ENCODE data around the gene SLC22A2. TPM values are rescaled to one million over a fixed set of nuclear protein-coding genes. Genes with fewer than 3 reads are reported as not detected.

Gene SLC22A2
- polyA plus RNA-seq, 3 donors, result 0.11 TPM; not detected in 2

- 70 to 82% (median 76%) methylated on average over 4 of the region's 4 CpGs for WGBS, 3 donors
- no peak overlapping the region for H3K27ac ChIP-seq (ENCODE audit: low read depth, low read length)
Measured at GRCh38 chr6:160227038-160227768, 31.4 kb downstream of the SLC22A2 start.

GRCh38 chr6:160226118-160226591, 32.5 kb downstream of the SLC22A2 start:
- no peak overlapping the region for H3K27ac ChIP-seq (ENCODE audit: low read depth, low read length)
- 70 to 87% (median 74%) methylated on average over 7 of the region's 7 CpGs for WGBS, 3 donors

- H3K27ac ChIP-seq (ENCODE audit: low read depth, low read length), result no peak overlapping the region
- WGBS, 3 donors, result 77 to 85% (median 81%) methylated on average over 3 of the region's 3 CpGs
Measured at GRCh38 chr6:160224639-160225237, 33.9 kb downstream of the SLC22A2 start.

GRCh38 chr6:160222491-160222890, 36.1 kb downstream of the SLC22A2 start:
- no peak overlapping the region for H3K27ac ChIP-seq (ENCODE audit: low read depth, low read length)
- WGBS, 3 donors, result 75 to 92% (median 87%) methylated on average over 4 of the region's 4 CpGs

- WGBS, 3 donors, result 71 to 82% (median 78%) methylated on average over 1 of the region's 1 CpG
- H3K27ac ChIP-seq (ENCODE audit: low read depth, low read length), result no peak overlapping the region
Measured at GRCh38 chr6:160221918-160222317, 36.7 kb downstream of the SLC22A2 start.

GRCh38 chr6:160221423-160221822, 37.2 kb downstream of the SLC22A2 start:
- whole genome bisulfite sequencing, 3 donors, result 27 to 34% (median 34%) methylated on average over 3 of the region's 3 CpGs
- no peak overlapping the region for H3K27ac ChIP-seq (ENCODE audit: low read depth, low read length)

GRCh38 chr6:160218810-160219209, 39.8 kb downstream of the SLC22A2 start:
- WGBS, 3 donors, result 77 to 81% (median 77%) methylated on average over 2 of the region's 2 CpGs

GRCh38 chr6:160217863-160218262, 40.8 kb downstream of the SLC22A2 start:
- H3K27ac ChIP-seq (ENCODE audit: low read depth, low read length), result no peak overlapping the region
- 39 to 81% (median 77%) methylated on average over 4 of the region's 4 CpGs for WGBS, 3 donors

More at GRCh38 chr6:160218810-160219209, 39.8 kb downstream of the SLC22A2 start:
- no peak overlapping the region for H3K27ac ChIP-seq (ENCODE audit: low read depth, low read length)

GRCh38 chr6:160217073-160217472, 41.5 kb downstream of the SLC22A2 start:
- H3K27ac ChIP-seq (ENCODE audit: low read depth, low read length), result no peak overlapping the region
- 67 to 93% (median 77%) methylated on average over 1 of the region's 1 CpG for WGBS, 3 donors

GRCh38 chr6:160215232-160215631, 43.4 kb downstream of the SLC22A2 start:
- WGBS, 3 donors, result 36 to 51% (median 36%) methylated on average over 3 of the region's 3 CpGs

GRCh38 chr6:160207618-160208017, 51.0 kb downstream of the SLC22A2 start:
- WGBS, 3 donors, result 75 to 77% (median 76%) methylated on average over 3 of the region's 3 CpGs
- H3K27ac ChIP-seq (ENCODE audit: low read depth, low read length), result no peak overlapping the region

More at GRCh38 chr6:160215232-160215631, 43.4 kb downstream of the SLC22A2 start:
- H3K27ac ChIP-seq (ENCODE audit: low read depth, low read length), result no peak overlapping the region

GRCh38 chr6:160204710-160205109, 53.9 kb downstream of the SLC22A2 start:
- H3K27ac ChIP-seq (ENCODE audit: low read depth, low read length), result no peak overlapping the region
- 81 to 91% (median 89%) methylated on average over 1 of the region's 1 CpG for WGBS, 3 donors

GRCh38 chr6:160203953-160204352, 54.7 kb downstream of the SLC22A2 start:
- WGBS, 3 donors, result 76 to 81% (median 78%) methylated on average over 2 of the region's 2 CpGs
- H3K27ac ChIP-seq (ENCODE audit: low read depth, low read length), result no peak overlapping the region

GRCh38 chr6:160203522-160203921, 55.1 kb downstream of the SLC22A2 start:
- no peak overlapping the region for H3K27ac ChIP-seq (ENCODE audit: low read depth, low read length)

GRCh38 chr6:160203076-160203475, 55.5 kb downstream of the SLC22A2 start:
- H3K27ac ChIP-seq (ENCODE audit: low read depth, low read length), result no peak overlapping the region
- WGBS, 3 donors, result 64 to 85% (median 74%) methylated on average over 3 of the region's 3 CpGs

- 53 to 63% (median 56%) methylated on average over 2 of the region's 2 CpGs for WGBS, 3 donors
- no peak overlapping the region for H3K27ac ChIP-seq (ENCODE audit: low read depth, low read length)
Measured at GRCh38 chr6:160202411-160202810, 56.2 kb downstream of the SLC22A2 start.

- H3K27ac ChIP-seq (ENCODE audit: low read depth, low read length), result no peak overlapping the region
- 80 to 93% (median 84%) methylated on average over 2 of the region's 2 CpGs for WGBS, 3 donors
Measured at GRCh38 chr6:160201061-160201460, 57.6 kb downstream of the SLC22A2 start.

GRCh38 chr6:160198606-160199211, 59.9 kb downstream of the SLC22A2 start:
- WGBS, 3 donors, result 9 to 19% (median 13%) methylated on average over 3 of the region's 3 CpGs
- no peak overlapping the region for H3K27ac ChIP-seq (ENCODE audit: low read depth, low read length)

GRCh38 chr6:160197662-160198061, 61.0 kb downstream of the SLC22A2 start:
- no peak overlapping the region for H3K27ac ChIP-seq (ENCODE audit: low read depth, low read length)

Measured in adipose tissue (tissue), 3 donors.